ENCODE results near the gene ASPHD1. TPM values are rescaled to one million over a fixed set of nuclear protein-coding genes. Genes with fewer than 3 reads are reported as not detected.
"Not testable (repeated sequence)": the region's sequence is repeated elsewhere in the genome, so short reads cannot be mapped to it uniquely, and the experiment has no call there.

The ASPHD1 gene
- polyA plus RNA-seq, 3 donors = not detected

DNA sequence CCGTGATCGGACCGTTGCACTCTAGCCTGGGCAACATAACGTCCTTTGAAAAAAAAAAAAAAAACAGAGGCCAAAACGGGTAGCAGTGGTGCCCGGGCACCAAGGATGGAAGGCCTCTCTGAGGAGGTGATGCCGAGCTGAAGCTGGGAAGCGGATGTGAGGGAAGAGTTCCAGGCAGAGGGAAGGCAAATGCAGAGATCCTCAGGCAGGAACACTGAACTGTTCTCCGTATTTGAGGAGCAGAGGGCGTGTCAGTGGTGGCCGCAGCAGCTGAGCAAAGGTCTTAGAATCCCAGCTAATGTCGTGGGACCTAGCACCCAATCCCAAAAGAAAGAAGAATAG lies 26.4 kb downstream of the ASPHD1 start:
- no peaks in the 10 kb centered on the region for H3K27me3 ChIP-seq (ENCODE audit: control insufficient read depth in 2 of 2, insufficient read depth in 2 of 2, low read length in 2 of 2)
- H3K9me3 ChIP-seq (replicated peaks in 1 of 2; ENCODE audit: control insufficient read depth in 1 of 2, insufficient read depth in 1 of 2, low read length in 2 of 2) = no peaks in the 10 kb centered on the region
- Mint-ChIP-seq H3K4me3 (peak overlapping the region; percentile 93 to 98), H3K27ac (peak overlapping the region; percentile 88 to 95 (median 93)), H3K9me3 (no peaks in the 10 kb centered on the region), H3K27me3 (ENCODE audit: low read depth in 3 of 3) (peaks cover 0 to 3% (median 0%) of the 10 kb centered on the region in 3 donors), H3K4me1 (peaks cover 29% of the 10 kb centered on the region), H3K36me3 (peaks cover 17 to 19% of the 10 kb centered on the region in 2 donors)
- H3K4me2 ChIP-seq (replicated peaks; ENCODE audit: extremely low read depth, low read length, poor library complexity, severe bottlenecking) = peak overlapping the region; percentile 84
- H3K4me3 ChIP-seq (replicated peaks in 1 of 3; ENCODE audit: low read depth in 2 of 3, low read length in 3 of 3) = peak overlapping the region; percentile 77 to 94 (median 87)
- H3K27ac ChIP-seq (ENCODE audit: low read depth in 1 of 2, low read length in 2 of 2) = peak overlapping the region; percentile 62 to 77
- peaks cover 16 to 23% of the 10 kb centered on the region in 2 donors for H3K4me1 ChIP-seq (ENCODE audit: control insufficient read depth in 1 of 2, insufficient read depth in 2 of 2, low read length in 2 of 2)
- peaks cover 36% of the 10 kb centered on the region for H3K79me2 ChIP-seq (ENCODE audit: insufficient read depth, low read length)
- peaks cover 31% of the 10 kb centered on the region for H4K20me1 ChIP-seq (ENCODE audit: insufficient read depth, low read length)
- TF ChIP-seq, protein P1, sequence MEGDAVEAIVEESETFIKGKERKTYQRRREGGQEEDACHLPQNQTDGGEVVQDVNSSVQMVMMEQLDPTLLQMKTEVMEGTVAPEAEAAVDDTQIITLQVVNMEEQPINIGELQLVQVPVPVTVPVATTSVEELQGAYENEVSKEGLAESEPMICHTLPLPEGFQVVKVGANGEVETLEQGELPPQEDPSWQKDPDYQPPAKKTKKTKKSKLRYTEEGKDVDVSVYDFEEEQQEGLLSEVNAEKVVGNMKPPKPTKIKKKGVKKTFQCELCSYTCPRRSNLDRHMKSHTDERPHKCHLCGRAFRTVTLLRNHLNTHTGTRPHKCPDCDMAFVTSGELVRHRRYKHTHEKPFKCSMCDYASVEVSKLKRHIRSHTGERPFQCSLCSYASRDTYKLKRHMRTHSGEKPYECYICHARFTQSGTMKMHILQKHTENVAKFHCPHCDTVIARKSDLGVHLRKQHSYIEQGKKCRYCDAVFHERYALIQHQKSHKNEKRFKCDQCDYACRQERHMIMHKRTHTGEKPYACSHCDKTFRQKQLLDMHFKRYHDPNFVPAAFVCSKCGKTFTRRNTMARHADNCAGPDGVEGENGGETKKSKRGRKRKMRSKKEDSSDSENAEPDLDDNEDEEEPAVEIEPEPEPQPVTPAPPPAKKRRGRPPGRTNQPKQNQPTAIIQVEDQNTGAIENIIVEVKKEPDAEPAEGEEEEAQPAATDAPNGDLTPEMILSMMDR (IDR thresholded peaks at IDR 0.05) = no peak
- DNase-seq = no peak
- H3K36me3 ChIP-seq (replicated peaks in 1 of 2; ENCODE audit: control insufficient read depth in 1 of 2, insufficient read depth in 2 of 2, low read length in 2 of 2) = peaks cover 17 to 18% of the 10 kb centered on the region in 2 donors
- intact Hi-C loops (cut with micrococcal nuclease) = loop anchor here (5.0 to 10.0 kb wide), 2 partner anchors 36 to 62 kb away; partner anchors contain the start of genes TMEM219 (in 2 of the 2) and CDIPT (in 1 of the 2)
- 0% methylated on average over 11 of the region's 12 CpGs for WGBS (ENCODE audit: insufficient coverage)
- H2AFZ ChIP-seq (ENCODE audit: insufficient read depth, low read depth, low read length, poor library complexity, severe bottlenecking) = peak overlapping the region; percentile 94
- peak overlapping the region; percentile 70 for H3K9ac ChIP-seq (ENCODE audit: insufficient read depth, low read length, poor library complexity, severe bottlenecking)

DNA sequence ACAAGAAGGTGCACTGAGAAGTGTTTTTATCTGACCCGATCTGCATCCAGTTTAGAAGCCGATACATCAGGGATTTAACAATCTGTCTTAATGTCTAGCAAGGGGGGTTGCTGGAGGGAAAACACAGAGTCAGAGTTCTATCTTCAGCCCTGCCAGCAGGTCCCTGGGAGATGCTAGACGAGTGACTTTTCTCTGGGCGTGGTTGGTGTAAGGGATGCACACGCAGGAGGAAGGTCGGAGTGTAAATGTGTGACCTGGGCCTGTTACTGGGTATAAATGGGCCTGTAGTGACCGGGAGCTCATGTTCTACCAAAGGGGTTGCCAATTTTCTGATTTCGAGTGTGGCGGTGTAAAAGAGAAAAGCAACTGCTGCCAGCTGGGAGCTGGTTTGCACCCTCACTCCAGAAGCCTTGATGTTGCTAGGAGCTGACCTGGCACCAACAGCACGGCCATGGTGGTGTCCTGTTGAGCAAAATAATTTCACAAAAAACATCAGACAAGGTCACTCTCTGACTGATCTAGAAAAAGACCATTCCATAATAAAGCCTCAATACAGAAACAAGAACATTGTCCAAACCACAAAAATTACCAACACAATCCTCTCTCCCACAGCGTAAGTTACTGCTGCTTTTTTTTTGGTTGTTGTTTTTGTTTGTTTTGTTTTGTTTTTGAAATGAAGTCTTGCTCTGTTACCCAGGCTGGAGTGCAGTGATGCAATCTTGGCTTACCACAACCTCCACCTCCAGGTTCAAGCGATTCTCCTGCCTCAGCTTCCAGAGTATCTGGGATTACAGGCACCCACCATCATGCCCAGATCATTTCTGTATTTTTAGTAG lies 27.0 kb downstream of the ASPHD1 start:
- peaks cover 29% of the 10 kb centered on the region for H3K4me1 Mint-ChIP-seq
- no peaks in the 10 kb centered on the region for H3K27me3 ChIP-seq (ENCODE audit: control insufficient read depth in 2 of 2, insufficient read depth in 2 of 2, low read length in 2 of 2)

DNA sequence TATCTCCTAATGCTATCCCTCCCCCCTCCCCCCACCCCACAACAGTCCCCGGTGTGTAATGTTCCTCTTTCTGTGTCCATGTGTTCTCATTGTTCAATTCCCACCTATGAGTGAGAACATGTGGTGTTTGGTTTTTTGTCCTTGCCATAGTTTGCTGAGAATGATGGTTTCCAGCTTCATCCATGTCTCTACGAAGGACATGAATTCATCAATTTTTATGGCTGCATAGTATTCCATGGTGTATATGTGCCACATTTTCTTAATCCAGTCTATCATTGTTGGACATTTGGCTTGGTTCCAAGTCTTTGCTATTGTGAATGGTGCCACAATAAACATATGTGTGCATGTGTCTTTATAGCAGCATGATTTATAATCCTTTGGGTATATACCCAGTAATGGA lies 31.5 kb downstream of the ASPHD1 start:
- H3K27me3 ChIP-seq (ENCODE audit: control insufficient read depth in 2 of 2, insufficient read depth in 2 of 2, low read length in 2 of 2); intact Hi-C loops (cut with micrococcal nuclease); H3K79me2 ChIP-seq (ENCODE audit: insufficient read depth, low read length); H3K4me1 Mint-ChIP-seq; DNase-seq; H3K4me2 ChIP-seq (replicated peaks; ENCODE audit: extremely low read depth, low read length, poor library complexity, severe bottlenecking); H3K9ac ChIP-seq (ENCODE audit: insufficient read depth, low read length, poor library complexity, severe bottlenecking); H3K27me3 Mint-ChIP-seq (ENCODE audit: low read depth in 3 of 3); H3K36me3 ChIP-seq (replicated peaks in 1 of 2; ENCODE audit: control insufficient read depth in 1 of 2, insufficient read depth in 2 of 2, low read length in 2 of 2); H4K20me1 ChIP-seq (ENCODE audit: insufficient read depth, low read length); H3K9me3 ChIP-seq (replicated peaks in 1 of 2; ENCODE audit: control insufficient read depth in 1 of 2, insufficient read depth in 1 of 2, low read length in 2 of 2); H3K36me3 Mint-ChIP-seq; H3K9me3 Mint-ChIP-seq; H3K4me1 ChIP-seq (ENCODE audit: control insufficient read depth in 1 of 2, insufficient read depth in 2 of 2, low read length in 2 of 2); H2AFZ ChIP-seq (ENCODE audit: insufficient read depth, low read depth, low read length, poor library complexity, severe bottlenecking); H3K27ac Mint-ChIP-seq; H3K27ac ChIP-seq (ENCODE audit: low read depth in 1 of 2, low read length in 2 of 2); H3K4me3 ChIP-seq (replicated peaks in 1 of 3; ENCODE audit: low read depth in 2 of 3, low read length in 3 of 3); H3K4me3 Mint-ChIP-seq: not testable (repeated sequence)
- no CpG with 5 or more reads among the region's 2 CpGs for WGBS (ENCODE audit: insufficient coverage)

More for the DNA sequence above, 27.0 kb downstream of the ASPHD1 start:
- peak overlapping the region; percentile 93 to 98 for H3K4me3 Mint-ChIP-seq
- Histone ChIP-seq H3K9me3 (replicated peaks in 1 of 2; ENCODE audit: control insufficient read depth in 1 of 2, insufficient read depth in 1 of 2, low read length in 2 of 2) (no peaks in the 10 kb centered on the region), H3K27ac (ENCODE audit: low read depth in 1 of 2, low read length in 2 of 2) (no peak overlapping the region), H3K4me2 (replicated peaks; ENCODE audit: extremely low read depth, low read length, poor library complexity, severe bottlenecking) (peak overlapping the region; percentile 84), H2AFZ (ENCODE audit: insufficient read depth, low read depth, low read length, poor library complexity, severe bottlenecking) (peak overlapping the region; percentile 94), H3K4me1 (ENCODE audit: control insufficient read depth in 1 of 2, insufficient read depth in 2 of 2, low read length in 2 of 2) (peaks cover 16 to 23% of the 10 kb centered on the region in 2 donors), H3K36me3 (replicated peaks in 1 of 2; ENCODE audit: control insufficient read depth in 1 of 2, insufficient read depth in 2 of 2, low read length in 2 of 2) (peaks cover 11 to 12% of the 10 kb centered on the region in 2 donors), H3K9ac (ENCODE audit: insufficient read depth, low read length, poor library complexity, severe bottlenecking) (peak overlapping the region; percentile 70), H3K4me3 (replicated peaks in 1 of 3; ENCODE audit: low read depth in 2 of 3, low read length in 3 of 3) (peak overlapping the region in 2 of 3 experiments; percentile 77 to 94), H4K20me1 (ENCODE audit: insufficient read depth, low read length) (peaks cover 28% of the 10 kb centered on the region), H3K79me2 (ENCODE audit: insufficient read depth, low read length) (peaks cover 33% of the 10 kb centered on the region)
- TF ChIP-seq, protein P1 (IDR thresholded peaks at IDR 0.05) = no peak
- WGBS (ENCODE audit: insufficient coverage) = 84% methylated on average over 10 of the region's 12 CpGs
- peaks cover 0 to 3% (median 0%) of the 10 kb centered on the region in 3 donors for H3K27me3 Mint-ChIP-seq (ENCODE audit: low read depth in 3 of 3)
- peaks cover 14 to 15% of the 10 kb centered on the region in 2 donors for H3K36me3 Mint-ChIP-seq
- intact Hi-C loops (cut with micrococcal nuclease) = loop anchor here (5.0 to 10.0 kb wide), 2 partner anchors 35 to 62 kb away; partner anchors contain the start of genes TMEM219 (in 2 of the 2) and CDIPT (in 1 of the 2)
- no peak for DNase-seq
- no peaks in the 10 kb centered on the region for H3K9me3 Mint-ChIP-seq
- peak overlapping the region in 4 of 7 donors; percentile 75 to 95 (median 91) for H3K27ac Mint-ChIP-seq

Measured in CD14-positive monocyte (primary cell).